GM23338 (cell line): ENCODE results near the gene HLA-G. TPM values are rescaled to one million over a fixed set of nuclear protein-coding genes. Genes with fewer than 3 reads are reported as not detected.

Source experiments
- ATAC-seq: fragments of 200-7000 bp; cut with Tn5 transposase; 3 replicates; pipeline ENCODE4 v1.9.1; 2020
- DNase-seq: peaks from one replicate; pipeline ENCODE4 v3.0.0-alpha.2; 2015; ENCODE audit warnings: low spot score
- H2AFZ ChIP-seq: fragments of 200-600 bp; sonication (generic); 2 replicates; pipeline ENCODE4 v1.8.0; 2016; ENCODE audit warnings: antibody characterized with exemption, mild to moderate bottlenecking, moderate library complexity
- H3F3A ChIP-seq: fragments of 200-600 bp; sonication (generic); replicated peaks from 2 replicates; pipeline ENCODE4 v1.8.0; 2017; ENCODE audit warnings: antibody characterized with exemption, mixed run types, low read depth
- H3K27ac ChIP-seq: fragments of 200-600 bp; sonication (generic); 2 replicates; pipeline ENCODE4 v1.6.1; 2016; ENCODE audit warnings: low read depth
- H3K27me3 ChIP-seq: fragments of 200-600 bp; sonication (generic); 2 replicates; pipeline ENCODE4 v1.8.0; 2016; ENCODE audit warnings: mild to moderate bottlenecking, mixed run types, moderate library complexity; ENCODE audit not compliant: insufficient read depth
- H3K36me3 ChIP-seq: fragments of 200-600 bp; sonication (generic); 2 replicates; pipeline ENCODE4 v1.8.0; 2016; ENCODE audit warnings: mild to moderate bottlenecking; ENCODE audit not compliant: insufficient read depth
- H3K4me1 ChIP-seq: fragments of 200-600 bp; sonication (generic); 2 replicates; pipeline ENCODE4 v1.8.0; 2016; ENCODE audit warnings: mild to moderate bottlenecking, moderate library complexity; ENCODE audit not compliant: insufficient read depth
- H3K4me2 ChIP-seq: fragments of 200-600 bp; sonication (generic); 2 replicates; pipeline ENCODE4 v1.7.1; 2017; ENCODE audit warnings: mixed run types
- H3K4me3 ChIP-seq: fragments of 200-600 bp; sonication (generic); 2 replicates; pipeline ENCODE4 v1.6.1; 2016; ENCODE audit warnings: mixed run types
- H3K79me2 ChIP-seq: fragments of 200-600 bp; sonication (generic); replicated peaks from 2 replicates; pipeline ENCODE4 v1.8.0; 2017; ENCODE audit warnings: mild to moderate bottlenecking; ENCODE audit not compliant: insufficient read depth
- H3K9me2 ChIP-seq: fragments of 200-600 bp; sonication (generic); 2 replicates; pipeline ENCODE4 v1.8.0; 2017; ENCODE audit not compliant: insufficient read depth
- H4K20me1 ChIP-seq: fragments of 200-600 bp; sonication (generic); replicated peaks from 2 replicates; pipeline ENCODE4 v1.8.0; 2017; ENCODE audit warnings: mild to moderate bottlenecking; ENCODE audit not compliant: insufficient read depth
- H3K27ac Mint-ChIP-seq: 2 replicates; pipeline ENCODE4 v1.8.0; 2020; ENCODE audit warnings: inconsistent platforms, mild to moderate bottlenecking, moderate library complexity, mixed read lengths
- H3K27me3 Mint-ChIP-seq: 3 replicates; pipeline ENCODE4 v1.8.0; 2022; ENCODE audit warnings: low read depth, mild to moderate bottlenecking, moderate library complexity, mixed read lengths, inconsistent platforms; ENCODE audit not compliant: insufficient read depth, poor library complexity
- H3K36me3 Mint-ChIP-seq: 3 replicates; pipeline ENCODE4 v1.8.0; 2021; ENCODE audit warnings: low read depth, mild to moderate bottlenecking, inconsistent platforms, moderate library complexity, mixed read lengths
- H3K4me1 Mint-ChIP-seq: 3 replicates; pipeline ENCODE4 v1.8.0; 2020; ENCODE audit warnings: mild to moderate bottlenecking, inconsistent platforms, mixed read lengths
- H3K4me3 Mint-ChIP-seq: 3 replicates; pipeline ENCODE4 v1.8.0; 2021; ENCODE audit warnings: moderate library complexity, mild to moderate bottlenecking, inconsistent platforms, mixed read lengths
- H3K9me3 Mint-ChIP-seq: 3 replicates; pipeline ENCODE4 v1.8.0; 2020; ENCODE audit warnings: moderate library complexity, mild to moderate bottlenecking, inconsistent platforms, mixed read lengths
- CREB1 ChIP-seq: fragments of 250-450 bp; sonication (Bioruptor Pico); IDR thresholded peaks from 2 replicates; pipeline ENCODE4 v1.5.0; 2020; ENCODE audit warnings: low read depth, mild to moderate bottlenecking, moderate library complexity
- CTCF ChIP-seq, 2 experiments: fragments of 200-600 bp in 1 of 2; sonication (generic) in 1 of 2; conservative IDR thresholded peaks; 2 replicates each; pipeline versions ENCODE4 v1.5.1 to v1.6.1; 2016 to 2017; ENCODE audit warnings: antibody characterized with exemption in 2 of 2, low read depth in 2 of 2, mild to moderate bottlenecking in 2 of 2, moderate library complexity in 1 of 2
- EZH2phosphoT487 ChIP-seq: fragments of 200-600 bp; sonication (generic); IDR thresholded peaks from one replicate; pipeline ENCODE4 v1.8.1; 2018; ENCODE audit warnings: antibody characterized with exemption; ENCODE audit not compliant: unreplicated experiment
- JUNB ChIP-seq: IDR thresholded peaks from one replicate; pipeline ENCODE4 v1.6.1; 2016; ENCODE audit warnings: antibody characterized with exemption; ENCODE audit not compliant: unreplicated experiment
- NANOG ChIP-seq: IDR thresholded peaks from 2 replicates; pipeline ENCODE4 v1.6.1; 2016; ENCODE audit warnings: antibody characterized with exemption, borderline replicate concordance
- POLR2AphosphoS5 ChIP-seq: IDR thresholded peaks from 2 replicates; pipeline ENCODE4 v1.6.1; 2016; ENCODE audit warnings: antibody characterized with exemption, low read depth
- REST ChIP-seq: IDR thresholded peaks from one replicate; pipeline ENCODE4 v1.6.1; 2018; ENCODE audit warnings: antibody characterized with exemption; ENCODE audit not compliant: unreplicated experiment
- STAT1 ChIP-seq: IDR thresholded peaks from one replicate; pipeline ENCODE4 v1.6.1; 2016; ENCODE audit warnings: antibody characterized with exemption; ENCODE audit not compliant: unreplicated experiment
- ZNF114 ChIP-seq: fragments of 250-450 bp; sonication (Bioruptor Pico); IDR thresholded peaks from 2 replicates; pipeline ENCODE4 v1.5.0; 2020; ENCODE audit warnings: mild to moderate bottlenecking, moderate library complexity
- ZNF331 ChIP-seq: fragments of 250-450 bp; sonication (Bioruptor Pico); IDR thresholded peaks from 2 replicates; pipeline ENCODE4 v1.5.0; 2020; ENCODE audit warnings: low read depth, mild to moderate bottlenecking, moderate library complexity
- ZNF462 ChIP-seq: fragments of 250-450 bp; sonication (Bioruptor Pico); IDR thresholded peaks from 2 replicates; pipeline ENCODE4 v1.5.0; 2020; ENCODE audit warnings: mild to moderate bottlenecking, moderate library complexity
- polyA plus RNA-seq: library from polyadenylated mRNA; unstranded; fragments of >200 nt; fragmentation: Nextera tagmentation; extraction: Ambion mirVana; gene quantifications from 2 replicates; pipeline ENCODE4 v1.2.1, GENCODE V29; 2016
- total RNA-seq: library from RNA; depleted of rRNA; stranded (reverse); fragments of >200 nt; shearing (Covaris generic); gene quantifications from 2 replicates; pipeline ENCODE4 v1.2.3, GENCODE V29; 2014

Gene HLA-G
- total and polyA plus RNA-seq, 2 experiments from 2014 or later: 2.5 to 2.8 TPM

GRCh38 chr6:29793796-29794195 lies 33.8 kb upstream of the HLA-G start:
- Histone ChIP-seq H3K9me2 (no peaks in the 10 kb centered on the region), H3F3A (no peaks in the 10 kb centered on the region), H3K27ac (no peak overlapping the region), H3K36me3 (no peaks in the 10 kb centered on the region), H4K20me1 (no peaks in the 10 kb centered on the region), H3K4me2 (no peak overlapping the region), H3K4me3 (no peak overlapping the region), H3K27me3 (peaks cover 48% of the 10 kb centered on the region), H3K4me1 (peaks cover 4% of the 10 kb centered on the region), H2AFZ (no peak overlapping the region), H3K79me2 (no peaks in the 10 kb centered on the region)
- H3K9me3 Mint-ChIP-seq: peaks cover 3% of the 10 kb centered on the region
- H3K27me3 Mint-ChIP-seq: peaks cover 30% of the 10 kb centered on the region
- no peak for TF ChIP-seq CREB1 (CRISPR knock-in tag)
- no peak for TF ChIP-seq REST
- no peak for TF ChIP-seq EZH2phosphoT487
- TF ChIP-seq NANOG: no peak
- TF ChIP-seq CTCF (conservative IDR thresholded peaks at IDR 0.05; ENCODE audit: low read depth in 2 of 2): no peak
- no peak for TF ChIP-seq ZNF462 (CRISPR knock-in tag)
- no peak for TF ChIP-seq POLR2AphosphoS5
- no peak for TF ChIP-seq ZNF331 (CRISPR knock-in tag)
- no peak for TF ChIP-seq JUNB
- TF ChIP-seq ZNF114 (CRISPR knock-in tag): no peak
- no peak for TF ChIP-seq STAT1
- ATAC-seq (no peak), DNase-seq (no peak)
- H3K27ac Mint-ChIP-seq: no peak overlapping the region
- peaks cover 3% of the 10 kb centered on the region for H3K36me3 Mint-ChIP-seq
- peaks cover 12% of the 10 kb centered on the region for H3K4me1 Mint-ChIP-seq
- no peak overlapping the region for H3K4me3 Mint-ChIP-seq
